Measurements from ENCODE around the gene UBE2C. TPM values are rescaled to one million over a fixed set of nuclear protein-coding genes. Genes with fewer than 3 reads are reported as not detected.

Gene UBE2C
- total and polyA plus RNA-seq, 2 experiments from 2014 or later = 26.7 to 46.9 TPM

GRCh38 chr20:45775411-45775810 lies 37.0 kb upstream of the UBE2C start:
- peaks cover 4% of the 10 kb centered on the region for H3K79me2 ChIP-seq
- H3K9me2 ChIP-seq (replicated peaks; ENCODE audit: insufficient read depth) = no peaks in the 10 kb centered on the region
- WGBS (ENCODE audit: low lambda C conversion rate, missing lambda C conversion rate) = 93% methylated on average over 6 of the region's 6 CpGs
- DNase-seq (ENCODE audit: low spot score) = no peak
- TF ChIP-seq CTCF (IDR thresholded peaks at IDR 0.05; ENCODE audit: poor library complexity) = no peak
- no peak for TF ChIP-seq EZH2phosphoT487 (IDR thresholded peaks at IDR 0.05; ENCODE audit: low read depth, severe bottlenecking, unreplicated experiment)
- no peak for TF ChIP-seq EZH2 (IDR thresholded peaks at IDR 0.05; ENCODE audit: borderline replicate concordance)
- no peaks in the 10 kb centered on the region for H3K27me3 ChIP-seq
- no peaks in the 10 kb centered on the region for H4K20me1 ChIP-seq (ENCODE audit: insufficient read depth, poor library complexity, severe bottlenecking)
- H3K27ac ChIP-seq = no peak overlapping the region
- no peak overlapping the region for H3K4me3 ChIP-seq
- H3K9me3 ChIP-seq (ENCODE audit: low read depth) = no peaks in the 10 kb centered on the region
- H3K4me1 ChIP-seq (ENCODE audit: insufficient read depth) = peaks cover 31% of the 10 kb centered on the region
- no peak overlapping the region for H2AFZ ChIP-seq
- no peak overlapping the region for H3K4me2 ChIP-seq
- H3K36me3 ChIP-seq (replicated peaks; ENCODE audit: insufficient read depth, low read depth) = no peaks in the 10 kb centered on the region

GRCh38 chr20:45776931-45777330 lies 35.5 kb upstream of the UBE2C start:
- H3K4me2 ChIP-seq = no peak overlapping the region
- H4K20me1 ChIP-seq (ENCODE audit: insufficient read depth, poor library complexity, severe bottlenecking) = no peaks in the 10 kb centered on the region
- no peaks in the 10 kb centered on the region for H3K9me3 ChIP-seq (ENCODE audit: low read depth)
- H3K27ac ChIP-seq = no peak overlapping the region
- 91% methylated on average over 7 of the region's 7 CpGs for WGBS (ENCODE audit: low lambda C conversion rate, missing lambda C conversion rate)
- no peak overlapping the region for H3K4me3 ChIP-seq
- TF ChIP-seq EZH2phosphoT487 (IDR thresholded peaks at IDR 0.05; ENCODE audit: low read depth, severe bottlenecking, unreplicated experiment) (no peak), CTCF (IDR thresholded peaks at IDR 0.05; ENCODE audit: poor library complexity) (no peak), EZH2 (IDR thresholded peaks at IDR 0.05; ENCODE audit: borderline replicate concordance) (no peak)
- no peak for DNase-seq (ENCODE audit: low spot score)
- H3K36me3 ChIP-seq (replicated peaks; ENCODE audit: insufficient read depth, low read depth) = no peaks in the 10 kb centered on the region
- H3K9me2 ChIP-seq (replicated peaks; ENCODE audit: insufficient read depth) = no peaks in the 10 kb centered on the region
- H3K27me3 ChIP-seq = no peaks in the 10 kb centered on the region
- H3K79me2 ChIP-seq = peaks cover 4% of the 10 kb centered on the region
- peaks cover 36% of the 10 kb centered on the region for H3K4me1 ChIP-seq (ENCODE audit: insufficient read depth)
- H2AFZ ChIP-seq = no peak overlapping the region

- H2AFZ ChIP-seq = no peak overlapping the region
- peaks cover 4% of the 10 kb centered on the region for H3K79me2 ChIP-seq
- H3K27me3 ChIP-seq = no peaks in the 10 kb centered on the region
- TF ChIP-seq EZH2 (IDR thresholded peaks at IDR 0.05; ENCODE audit: borderline replicate concordance) (no peak), EZH2phosphoT487 (IDR thresholded peaks at IDR 0.05; ENCODE audit: low read depth, severe bottlenecking, unreplicated experiment) (no peak), CTCF (IDR thresholded peaks at IDR 0.05; ENCODE audit: poor library complexity) (no peak)
- no peaks in the 10 kb centered on the region for H4K20me1 ChIP-seq (ENCODE audit: insufficient read depth, poor library complexity, severe bottlenecking)
- peaks cover 40% of the 10 kb centered on the region for H3K4me1 ChIP-seq (ENCODE audit: insufficient read depth)
- no peaks in the 10 kb centered on the region for H3K9me3 ChIP-seq (ENCODE audit: low read depth)
- H3K27ac ChIP-seq = peak overlapping the region; percentile 88
- no peak overlapping the region for H3K4me3 ChIP-seq
- peak; percentile 83 for DNase-seq (ENCODE audit: low spot score)
- peak overlapping the region; percentile 47 for H3K4me2 ChIP-seq
- no peaks in the 10 kb centered on the region for H3K9me2 ChIP-seq (replicated peaks; ENCODE audit: insufficient read depth)
- WGBS (ENCODE audit: low lambda C conversion rate, missing lambda C conversion rate) = 51% methylated on average over 8 of the region's 8 CpGs
- no peaks in the 10 kb centered on the region for H3K36me3 ChIP-seq (replicated peaks; ENCODE audit: insufficient read depth, low read depth)
These were observed 33.2 kb upstream of the UBE2C start for GRCh38 chr20:45779011-45779915.

Data from hepatocyte (in vitro differentiated cells).